CD4-positive, alpha-beta memory T cell (primary cell): Measurements from ENCODE around the gene DOP1B. TPM values are rescaled to one million over a fixed set of nuclear protein-coding genes. Genes with fewer than 3 reads are reported as not detected.
A peak's percentile ranks its signal among the peaks of the same experiment; 100 is the strongest.

Experiments used
- CTCF ChIA-PET: fragments of 350-600 bp; sonication (Branson Sonifier 250); formaldehyde crosslinking; loops from one replicate; lab custom pipeline; 2021; ENCODE audit warnings: inconsistent platforms; ENCODE audit not compliant: partially characterized antibody; lab: Charles Lee
- POLR2A ChIA-PET: fragments of 350-600 bp; sonication (Branson Sonifier 250); formaldehyde crosslinking; loops from one replicate; lab custom pipeline; 2021; ENCODE audit not compliant: partially characterized antibody; lab: Charles Lee
- DNase-seq, 5 donors: peaks; one replicate each; pipeline versions ENCODE4 v3.0.0 to v3.0.0-alpha.2; 2020 to 2022; ENCODE audit warnings: mixed read lengths in 1 of 5
- H3K27ac ChIP-seq: one replicate; pipeline ENCODE4 v1.7.0; 2013; ENCODE audit warnings: low read depth, low read length
- H3K27me3 ChIP-seq: 2 replicates; pipeline ENCODE4 v1.7.0; 2013; ENCODE audit warnings: mild to moderate bottlenecking, low read length, moderate library complexity; ENCODE audit not compliant: insufficient read depth
- H3K36me3 ChIP-seq: 2 replicates; pipeline ENCODE4 v1.7.0; 2013; ENCODE audit warnings: mild to moderate bottlenecking, low read length, moderate library complexity; ENCODE audit not compliant: insufficient read depth
- H3K4me1 ChIP-seq: 2 replicates; pipeline ENCODE4 v1.7.0; 2013; ENCODE audit warnings: mild to moderate bottlenecking, low read length, moderate library complexity; ENCODE audit not compliant: insufficient read depth
- H3K4me3 ChIP-seq, 2 donors: one replicate each; pipeline ENCODE4 v1.7.0; 2013; ENCODE audit warnings: low read length in 2 of 2, mild to moderate bottlenecking in 1 of 2
- H3K9me3 ChIP-seq, 2 donors: one replicate each; pipeline ENCODE4 v1.7.0; 2013; ENCODE audit warnings: low read length in 2 of 2, control low read depth in 1 of 2; ENCODE audit not compliant: control insufficient read depth in 1 of 2
- H3K27ac Mint-ChIP-seq, 7 donors: one replicate each; pipeline ENCODE4 v1.8.0; 2020 to 2021; ENCODE audit warnings: mixed read lengths in 7 of 7, mild to moderate bottlenecking in 6 of 7, inconsistent platforms in 3 of 7, moderate library complexity in 3 of 7
- H3K27me3 Mint-ChIP-seq, 2 donors: one replicate each; pipeline ENCODE4 v1.8.0; 2020 to 2021; ENCODE audit warnings: mixed read lengths in 2 of 2
- H3K36me3 Mint-ChIP-seq, 2 donors: one replicate each; pipeline ENCODE4 v1.8.0; 2020 to 2021; ENCODE audit warnings: mixed read lengths in 2 of 2, inconsistent platforms in 1 of 2, mild to moderate bottlenecking in 1 of 2
- H3K4me1 Mint-ChIP-seq, 4 donors: one replicate each; pipeline ENCODE4 v1.8.0; 2020 to 2021; ENCODE audit warnings: mixed read lengths in 4 of 4, mild to moderate bottlenecking in 1 of 4
- H3K4me3 Mint-ChIP-seq, 8 donors: one replicate each; pipeline ENCODE4 v1.8.0; 2020 to 2021; ENCODE audit warnings: mixed read lengths in 8 of 8, mild to moderate bottlenecking in 7 of 8, moderate library complexity in 6 of 8, inconsistent platforms in 3 of 8
- H3K9me3 Mint-ChIP-seq, 8 donors: one replicate each; pipeline ENCODE4 v1.8.0; 2020 to 2021; ENCODE audit warnings: mixed read lengths in 8 of 8, mild to moderate bottlenecking in 5 of 8, inconsistent platforms in 3 of 8, moderate library complexity in 1 of 8
- intact Hi-C: fragments of 100-400 bp; cut with micrococcal nuclease; formaldehyde crosslinking; loops from one replicate; pipeline ENCODE4 v1.15.1; 2023
- polyA plus RNA-seq, 2 donors: library from polyadenylated mRNA; unstranded; fragments of 300-500 nt; fragmentation: Illumina TruSeq; gene quantifications; one replicate each; pipeline ENCODE4 v1.2.3, GENCODE V29; 2021
- total RNA-seq, 2 experiments: library from RNA; stranded (reverse); gene quantifications; one replicate each; pipeline ENCODE4 v1.2.3, GENCODE V29; 2021

DOP1B gene
- total and polyA plus RNA-seq, 4 experiments from 2014 or later: 3.2 to 27.3 (median 18.9) TPM

- POLR2A ChIA-PET: no interaction called here
- intact Hi-C loops: no loop called here
- Histone ChIP-seq H3K27ac (no peak overlapping the region), H3K4me3 (no peak overlapping the region), H3K36me3 (no peaks in the 10 kb centered on the region), H3K27me3 (no peaks in the 10 kb centered on the region), H3K4me1 (peaks cover 29% of the 10 kb centered on the region), H3K9me3 (no peaks in the 10 kb centered on the region)
- Mint-ChIP-seq H3K27me3 (no peaks in the 10 kb centered on the region), H3K4me3 (no peak overlapping the region), H3K36me3 (no peaks in the 10 kb centered on the region), H3K27ac (no peak overlapping the region), H3K4me1 (peaks cover 17 to 32% (median 20%) of the 10 kb centered on the region in 4 donors), H3K9me3 (no peaks in the 10 kb centered on the region)
- no peak for DNase-seq
- CTCF ChIA-PET: interaction anchor here (0.9 to 2.0 kb wide), 6 partner anchors 8 to 25 kb away, joined by 3 to 8 read pairs (median 3); no protein-coding TSS in a partner anchor
These were observed 39.3 kb upstream of the DOP1B start for GRCh38 chr21:36117286-36117741.

GRCh38 chr21:36120304-36120888, 36.2 kb upstream of the DOP1B start:
- ChIA-PET CTCF (interaction anchor here (0.6 kb wide), 1 partner anchor 38 kb away, joined by 3 read pairs; no protein-coding TSS in a partner anchor), POLR2A (no interaction called here)
- intact Hi-C loops: no loop called here
- H3K27ac ChIP-seq: no peak overlapping the region
- no peaks in the 10 kb centered on the region for H3K36me3 ChIP-seq
- no peaks in the 10 kb centered on the region for H3K27me3 ChIP-seq
- H3K36me3 Mint-ChIP-seq: no peaks in the 10 kb centered on the region
- no peaks in the 10 kb centered on the region for H3K9me3 Mint-ChIP-seq
- no peak overlapping the region for H3K27ac Mint-ChIP-seq
- no peaks in the 10 kb centered on the region for H3K9me3 ChIP-seq
- H3K4me3 ChIP-seq: no peak overlapping the region
- H3K4me3 Mint-ChIP-seq: no peak overlapping the region
- no peaks in the 10 kb centered on the region for H3K27me3 Mint-ChIP-seq
- H3K4me1 Mint-ChIP-seq: peaks cover 1 to 6% (median 3%) of the 10 kb centered on the region in 4 donors
- DNase-seq: no peak
- no peaks in the 10 kb centered on the region for H3K4me1 ChIP-seq

- Mint-ChIP-seq H3K36me3 (no peaks in the 10 kb centered on the region), H3K4me1 (peaks cover 6 to 14% (median 7%) of the 10 kb centered on the region in 4 donors), H3K27ac (no peak overlapping the region), H3K9me3 (no peaks in the 10 kb centered on the region), H3K4me3 (no peak overlapping the region), H3K27me3 (no peaks in the 10 kb centered on the region)
- Histone ChIP-seq H3K27me3 (no peaks in the 10 kb centered on the region), H3K9me3 (no peaks in the 10 kb centered on the region), H3K36me3 (no peaks in the 10 kb centered on the region), H3K4me1 (no peaks in the 10 kb centered on the region), H3K27ac (no peak overlapping the region), H3K4me3 (no peak overlapping the region)
- intact Hi-C loops: no loop called here
- CTCF ChIA-PET: interaction anchor here (1.0 to 1.5 kb wide), 5 partner anchors 8 to 141 kb away, joined by 3 to 7 read pairs (median 4); no protein-coding TSS in a partner anchor
- DNase-seq: no peak
- POLR2A ChIA-PET: interaction anchor here (2.8 kb wide), 1 partner anchor 10 kb away, joined by 12 read pairs; no protein-coding TSS in a partner anchor
These were observed 33.6 kb upstream of the DOP1B start for GRCh38 chr21:36122977-36123376.

- Histone ChIP-seq H3K36me3 (no peaks in the 10 kb centered on the region), H3K4me1 (no peaks in the 10 kb centered on the region), H3K4me3 (no peak overlapping the region), H3K9me3 (no peaks in the 10 kb centered on the region), H3K27me3 (no peaks in the 10 kb centered on the region), H3K27ac (no peak overlapping the region)
- Mint-ChIP-seq H3K4me3 (no peak overlapping the region), H3K36me3 (no peaks in the 10 kb centered on the region), H3K9me3 (no peaks in the 10 kb centered on the region), H3K27ac (no peak overlapping the region), H3K27me3 (no peaks in the 10 kb centered on the region), H3K4me1 (peaks cover 8 to 18% (median 13%) of the 10 kb centered on the region in 4 donors)
- ChIA-PET POLR2A (interaction anchor here (0.6 to 2.8 kb wide), 2 partner anchors 11 to 147 kb away, joined by 5 to 12 read pairs; no protein-coding TSS in a partner anchor), CTCF (interaction anchor here (1.0 to 1.9 kb wide), 6 partner anchors 11 to 134 kb away, joined by 3 to 4 read pairs (median 4); partner anchors contain the start of gene CBR1)
- intact Hi-C loops: no loop called here
- DNase-seq: no peak
These were observed 32.2 kb upstream of the DOP1B start for GRCh38 chr21:36124395-36124794.

GRCh38 chr21:36125512-36126207, 31.0 kb upstream of the DOP1B start:
- Histone ChIP-seq H3K27me3 (no peaks in the 10 kb centered on the region), H3K9me3 (no peaks in the 10 kb centered on the region), H3K4me3 (no peak overlapping the region), H3K4me1 (peaks cover 3% of the 10 kb centered on the region), H3K27ac (no peak overlapping the region), H3K36me3 (no peaks in the 10 kb centered on the region)
- Mint-ChIP-seq H3K36me3 (no peaks in the 10 kb centered on the region), H3K4me1 (peaks cover 13 to 24% (median 19%) of the 10 kb centered on the region in 4 donors), H3K4me3 (no peak overlapping the region), H3K9me3 (no peaks in the 10 kb centered on the region), H3K27ac (no peak overlapping the region), H3K27me3 (no peaks in the 10 kb centered on the region)
- intact Hi-C loops: no loop called here
- CTCF ChIA-PET: interaction anchor here (0.6 to 3.2 kb wide), 12 partner anchors 8 to 219 kb away, joined by 3 to 27 read pairs (median 4); partner anchors contain the start of gene CBR1
- POLR2A ChIA-PET: interaction anchor here (1.0 to 2.5 kb wide), 4 partner anchors 10 to 30 kb away, joined by 3 to 11 read pairs (median 4); partner anchors contain the start of gene CBR3
- peak; percentile 40 to 57 (median 46) for DNase-seq

- POLR2A ChIA-PET: interaction anchor here (1.0 to 2.5 kb wide), 3 partner anchors 9 to 57 kb away, joined by 3 to 11 read pairs (median 4); partner anchors contain the start of genes CBR1 and CBR3
- intact Hi-C loops: no loop called here
These were observed 30.4 kb upstream of the DOP1B start for GRCh38 chr21:36126208-36126565.

More at GRCh38 chr21:36126208-36126565, 30.4 kb upstream of the DOP1B start:
- no peak for DNase-seq
- H3K9me3 Mint-ChIP-seq: no peaks in the 10 kb centered on the region
- H3K36me3 Mint-ChIP-seq: no peaks in the 10 kb centered on the region
- Histone ChIP-seq H3K4me3 (no peak overlapping the region), H3K9me3 (no peaks in the 10 kb centered on the region), H3K4me1 (peaks cover 6% of the 10 kb centered on the region), H3K27me3 (no peaks in the 10 kb centered on the region), H3K36me3 (no peaks in the 10 kb centered on the region), H3K27ac (no peak overlapping the region)
- no peaks in the 10 kb centered on the region for H3K27me3 Mint-ChIP-seq
- no peak overlapping the region for H3K27ac Mint-ChIP-seq
- H3K4me1 Mint-ChIP-seq: peaks cover 16 to 28% (median 22%) of the 10 kb centered on the region in 4 donors
- CTCF ChIA-PET: interaction anchor here (0.8 to 3.2 kb wide), 12 partner anchors 9 to 56 kb away, joined by 3 to 27 read pairs (median 4); partner anchors contain the start of gene CBR1
- H3K4me3 Mint-ChIP-seq: no peak overlapping the region
